Measurements from ENCODE around the gene C1QTNF6.
"Not testable (repeated sequence)": the region's sequence is repeated elsewhere in the genome, so short reads cannot be mapped to it uniquely, and the experiment has no call there.

The C1QTNF6 gene

GRCh38 chr22:37187891-37188761 lies at the start of gene C1QTNF6:
Gene C1QTNF6 (minus strand): TSS chr22:37188247. CDS start chr22:37188213, 34 bp downstream.
- peaks cover 14 to 49% (median 37%) of the 10 kb centered on the region in 5 donors for H3K4me1 ChIP-seq (ENCODE audit: control insufficient read depth in 5 of 5, insufficient read depth in 5 of 5, low read length in 5 of 5)
- no peaks in the 10 kb centered on the region for H3K36me3 ChIP-seq (ENCODE audit: control insufficient read depth in 5 of 5, insufficient read depth in 5 of 5, low read length in 5 of 5)
- H3K27me3 ChIP-seq (ENCODE audit: control insufficient read depth in 5 of 5, insufficient read depth in 4 of 5, low read length in 5 of 5): peaks cover 0 to 2% (median 0%) of the 10 kb centered on the region in 5 donors
- no peaks in the 10 kb centered on the region for H3K9me3 ChIP-seq (ENCODE audit: control insufficient read depth in 5 of 5, low read length in 5 of 5)
- peak within 1 kb of the TSS; percentile 95 for H3K27ac ChIP-seq (ENCODE audit: low read depth, low read length)
- H3K4me3 ChIP-seq (ENCODE audit: low read depth in 1 of 5, low read length in 5 of 5): peak within 1 kb of the TSS; percentile 47 to 68 (median 61)
- H3K9ac ChIP-seq (ENCODE audit: low read length in 5 of 5): peak within 1 kb of the TSS; percentile 48 to 92 (median 72)

- peaks cover 26 to 65% (median 47%) of the 10 kb centered on the region in 5 donors for H3K27me3 ChIP-seq (ENCODE audit: control insufficient read depth in 5 of 5, insufficient read depth in 4 of 5, low read length in 5 of 5)
- peaks cover 0 to 6% (median 0%) of the 10 kb centered on the region in 5 donors for H3K4me1 ChIP-seq (ENCODE audit: control insufficient read depth in 5 of 5, insufficient read depth in 5 of 5, low read length in 5 of 5)
- H3K9me3 ChIP-seq (ENCODE audit: control insufficient read depth in 5 of 5, low read length in 5 of 5): no peaks in the 10 kb centered on the region
- no peak overlapping the region for H3K4me3 ChIP-seq (ENCODE audit: low read depth in 1 of 5, low read length in 5 of 5)
- no peak overlapping the region for H3K9ac ChIP-seq (ENCODE audit: low read length in 5 of 5)
- no peak overlapping the region for H3K27ac ChIP-seq (ENCODE audit: low read depth, low read length)
- peaks cover 0 to 4% (median 0%) of the 10 kb centered on the region in 5 donors for H3K36me3 ChIP-seq (ENCODE audit: control insufficient read depth in 5 of 5, insufficient read depth in 5 of 5, low read length in 5 of 5)
Observed at GRCh38 chr22:37235897-37236607, 48.0 kb upstream of the C1QTNF6 start.

- no peaks in the 10 kb centered on the region for H3K36me3 ChIP-seq (ENCODE audit: control insufficient read depth in 5 of 5, insufficient read depth in 5 of 5, low read length in 5 of 5)
- peaks cover 26 to 61% (median 41%) of the 10 kb centered on the region in 5 donors for H3K27me3 ChIP-seq (ENCODE audit: control insufficient read depth in 5 of 5, insufficient read depth in 4 of 5, low read length in 5 of 5)
- H3K4me1 ChIP-seq (ENCODE audit: control insufficient read depth in 5 of 5, insufficient read depth in 5 of 5, low read length in 5 of 5): peaks cover 0 to 12% (median 0%) of the 10 kb centered on the region in 5 donors
- H3K9ac ChIP-seq (ENCODE audit: low read length in 5 of 5): no peak overlapping the region
- no peak overlapping the region for H3K27ac ChIP-seq (ENCODE audit: low read depth, low read length)
- H3K4me3 ChIP-seq (ENCODE audit: low read depth in 1 of 5, low read length in 5 of 5): no peak overlapping the region
- no peaks in the 10 kb centered on the region for H3K9me3 ChIP-seq (ENCODE audit: control insufficient read depth in 5 of 5, low read length in 5 of 5)
Observed at GRCh38 chr22:37234736-37235711, 47.0 kb upstream of the C1QTNF6 start.

GRCh38 chr22:37233751-37234631 lies 45.9 kb upstream of the C1QTNF6 start:
- Histone ChIP-seq H3K27me3 (ENCODE audit: control insufficient read depth in 5 of 5, insufficient read depth in 4 of 5, low read length in 5 of 5) (peaks cover 23 to 61% (median 40%) of the 10 kb centered on the region in 5 donors), H3K27ac (ENCODE audit: low read depth, low read length) (no peak overlapping the region), H3K4me1 (ENCODE audit: control insufficient read depth in 5 of 5, insufficient read depth in 5 of 5, low read length in 5 of 5) (peaks cover 0 to 22% (median 8%) of the 10 kb centered on the region in 5 donors), H3K9ac (ENCODE audit: low read length in 5 of 5) (no peak overlapping the region), H3K4me3 (ENCODE audit: low read depth in 1 of 5, low read length in 5 of 5) (no peak overlapping the region), H3K36me3 (ENCODE audit: control insufficient read depth in 5 of 5, insufficient read depth in 5 of 5, low read length in 5 of 5) (no peaks in the 10 kb centered on the region), H3K9me3 (ENCODE audit: control insufficient read depth in 5 of 5, low read length in 5 of 5) (no peaks in the 10 kb centered on the region)

- H3K27ac ChIP-seq (ENCODE audit: low read depth, low read length); H3K9me3 ChIP-seq (ENCODE audit: control insufficient read depth in 5 of 5, low read length in 5 of 5); H3K36me3 ChIP-seq (ENCODE audit: control insufficient read depth in 5 of 5, insufficient read depth in 5 of 5, low read length in 5 of 5); H3K9ac ChIP-seq (ENCODE audit: low read length in 5 of 5); H3K4me3 ChIP-seq (ENCODE audit: low read depth in 1 of 5, low read length in 5 of 5): not testable (repeated sequence)
- peaks cover 23 to 64% (median 41%) of the 10 kb centered on the region in 5 donors for H3K27me3 ChIP-seq (ENCODE audit: control insufficient read depth in 5 of 5, insufficient read depth in 4 of 5, low read length in 5 of 5)
- peaks cover 0 to 29% (median 10%) of the 10 kb centered on the region in 5 donors for H3K4me1 ChIP-seq (ENCODE audit: control insufficient read depth in 5 of 5, insufficient read depth in 5 of 5, low read length in 5 of 5)
Observed at GRCh38 chr22:37233371-37233750, 45.3 kb upstream of the C1QTNF6 start.

GRCh38 chr22:37232140-37232998 lies 44.3 kb upstream of the C1QTNF6 start:
- H3K4me1 ChIP-seq (ENCODE audit: control insufficient read depth in 5 of 5, insufficient read depth in 5 of 5, low read length in 5 of 5): peaks cover 0 to 33% (median 14%) of the 10 kb centered on the region in 5 donors
- peaks cover 23 to 66% (median 39%) of the 10 kb centered on the region in 5 donors for H3K27me3 ChIP-seq (ENCODE audit: control insufficient read depth in 5 of 5, insufficient read depth in 4 of 5, low read length in 5 of 5)

GRCh38 chr22:37231406-37232139 lies 43.5 kb upstream of the C1QTNF6 start:
- no peak overlapping the region for H3K4me3 ChIP-seq (ENCODE audit: low read depth in 1 of 5, low read length in 5 of 5)
- no peak overlapping the region for H3K9ac ChIP-seq (ENCODE audit: low read length in 5 of 5)
- H3K9me3 ChIP-seq (ENCODE audit: control insufficient read depth in 5 of 5, low read length in 5 of 5): no peaks in the 10 kb centered on the region
- no peak overlapping the region for H3K27ac ChIP-seq (ENCODE audit: low read depth, low read length)
- peaks cover 0 to 33% (median 14%) of the 10 kb centered on the region in 5 donors for H3K4me1 ChIP-seq (ENCODE audit: control insufficient read depth in 5 of 5, insufficient read depth in 5 of 5, low read length in 5 of 5)
- no peaks in the 10 kb centered on the region for H3K36me3 ChIP-seq (ENCODE audit: control insufficient read depth in 5 of 5, insufficient read depth in 5 of 5, low read length in 5 of 5)
- peaks cover 23 to 63% (median 38%) of the 10 kb centered on the region in 5 donors for H3K27me3 ChIP-seq (ENCODE audit: control insufficient read depth in 5 of 5, insufficient read depth in 4 of 5, low read length in 5 of 5)

More at GRCh38 chr22:37232140-37232998, 44.3 kb upstream of the C1QTNF6 start:
- no peaks in the 10 kb centered on the region for H3K9me3 ChIP-seq (ENCODE audit: control insufficient read depth in 5 of 5, low read length in 5 of 5)
- no peaks in the 10 kb centered on the region for H3K36me3 ChIP-seq (ENCODE audit: control insufficient read depth in 5 of 5, insufficient read depth in 5 of 5, low read length in 5 of 5)
- no peak overlapping the region for H3K9ac ChIP-seq (ENCODE audit: low read length in 5 of 5)
- no peak overlapping the region for H3K4me3 ChIP-seq (ENCODE audit: low read depth in 1 of 5, low read length in 5 of 5)
- no peak overlapping the region for H3K27ac ChIP-seq (ENCODE audit: low read depth, low read length)

Measured in subcutaneous abdominal adipose tissue (tissue), 5 donors.